ENCODE results near the gene GTF2IRD2.
"Not testable (repeated sequence)": the region's sequence is repeated elsewhere in the genome, so short reads cannot be mapped to it uniquely, and the experiment has no call there.

GTF2IRD2 gene

DNA sequence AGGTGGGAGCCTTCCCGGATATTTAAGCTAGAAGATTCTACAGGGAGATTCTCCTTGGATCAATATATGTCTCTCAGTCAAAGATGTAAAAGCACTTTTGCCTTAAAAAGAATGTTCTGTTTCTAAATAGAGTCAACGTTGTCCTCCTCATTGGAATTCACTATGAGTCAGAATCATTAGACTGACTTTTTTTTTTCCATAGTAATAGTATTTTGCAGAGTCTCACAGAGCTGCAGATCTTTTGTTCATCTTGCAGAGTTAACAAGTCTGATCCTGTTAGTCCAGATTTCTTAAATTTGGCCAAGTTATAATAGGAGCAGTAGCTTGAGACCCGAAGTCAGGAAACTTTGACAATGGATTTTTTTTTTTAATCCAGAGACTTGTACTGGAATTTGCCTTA, 92.4 kb downstream of the GTF2IRD2 start:
- not testable (repeated sequence) for H3K4me1 ChIP-seq (ENCODE audit: control insufficient read depth in 1 of 2, insufficient read depth in 2 of 2, low read length in 2 of 2); H3K9ac ChIP-seq (ENCODE audit: low read depth in 1 of 2, low read length in 2 of 2); H3K9me3 ChIP-seq (ENCODE audit: control insufficient read depth in 1 of 2, low read length in 2 of 2); H3K4me3 ChIP-seq (ENCODE audit: low read depth in 1 of 2, low read length in 2 of 2); H3K36me3 ChIP-seq (ENCODE audit: control insufficient read depth in 1 of 2, insufficient read depth in 2 of 2, low read length in 2 of 2); H3K27ac ChIP-seq (ENCODE audit: low read depth, low read length); H3K27me3 ChIP-seq (ENCODE audit: control insufficient read depth in 1 of 2, insufficient read depth in 2 of 2, low read length in 2 of 2)

GRCh38 chr7:74758268-74758667, 93.1 kb downstream of the GTF2IRD2 start:
- H3K4me3 ChIP-seq (ENCODE audit: low read depth in 1 of 2, low read length in 2 of 2); H3K9me3 ChIP-seq (ENCODE audit: control insufficient read depth in 1 of 2, low read length in 2 of 2); H3K27me3 ChIP-seq (ENCODE audit: control insufficient read depth in 1 of 2, insufficient read depth in 2 of 2, low read length in 2 of 2); H3K27ac ChIP-seq (ENCODE audit: low read depth, low read length); H3K36me3 ChIP-seq (ENCODE audit: control insufficient read depth in 1 of 2, insufficient read depth in 2 of 2, low read length in 2 of 2); H3K4me1 ChIP-seq (ENCODE audit: control insufficient read depth in 1 of 2, insufficient read depth in 2 of 2, low read length in 2 of 2); H3K9ac ChIP-seq (ENCODE audit: low read depth in 1 of 2, low read length in 2 of 2): not testable (repeated sequence)

DNA sequence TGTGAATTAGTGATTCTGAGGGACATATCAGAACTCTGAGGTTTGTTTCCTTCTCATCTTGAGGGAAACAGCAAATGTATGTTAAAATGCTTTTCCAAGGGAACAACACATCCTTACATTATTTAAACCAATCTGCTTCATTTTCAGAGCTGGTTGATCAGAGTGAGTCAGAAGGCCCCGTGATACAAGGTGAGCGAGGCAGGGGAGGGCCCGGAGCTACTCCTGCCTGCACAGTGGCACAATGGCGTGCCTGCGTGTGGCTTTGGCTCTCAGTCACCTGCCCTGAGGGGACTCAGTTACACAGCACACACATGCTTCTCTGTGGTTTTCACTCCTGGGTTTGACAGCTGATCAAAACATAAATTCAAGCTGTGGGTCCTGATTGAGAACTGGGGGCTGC, 94.7 kb downstream of the GTF2IRD2 start:
- not testable (repeated sequence) for H3K9ac ChIP-seq (ENCODE audit: low read depth in 1 of 2, low read length in 2 of 2); H3K36me3 ChIP-seq (ENCODE audit: control insufficient read depth in 1 of 2, insufficient read depth in 2 of 2, low read length in 2 of 2); H3K4me3 ChIP-seq (ENCODE audit: low read depth in 1 of 2, low read length in 2 of 2); H3K27ac ChIP-seq (ENCODE audit: low read depth, low read length); H3K4me1 ChIP-seq (ENCODE audit: control insufficient read depth in 1 of 2, insufficient read depth in 2 of 2, low read length in 2 of 2); H3K27me3 ChIP-seq (ENCODE audit: control insufficient read depth in 1 of 2, insufficient read depth in 2 of 2, low read length in 2 of 2); H3K9me3 ChIP-seq (ENCODE audit: control insufficient read depth in 1 of 2, low read length in 2 of 2)

GRCh38 chr7:74753921-74754482, 97.4 kb downstream of the GTF2IRD2 start:
- not testable (repeated sequence) for H3K27ac ChIP-seq (ENCODE audit: low read depth, low read length); H3K36me3 ChIP-seq (ENCODE audit: control insufficient read depth in 1 of 2, insufficient read depth in 2 of 2, low read length in 2 of 2); H3K9me3 ChIP-seq (ENCODE audit: control insufficient read depth in 1 of 2, low read length in 2 of 2); H3K9ac ChIP-seq (ENCODE audit: low read depth in 1 of 2, low read length in 2 of 2); H3K4me3 ChIP-seq (ENCODE audit: low read depth in 1 of 2, low read length in 2 of 2); H3K27me3 ChIP-seq (ENCODE audit: control insufficient read depth in 1 of 2, insufficient read depth in 2 of 2, low read length in 2 of 2); H3K4me1 ChIP-seq (ENCODE audit: control insufficient read depth in 1 of 2, insufficient read depth in 2 of 2, low read length in 2 of 2)

All from duodenal mucosa (tissue), 2 donors.